ENCODE measurements around the gene TNFRSF13B. TPM values are rescaled to one million over a fixed set of nuclear protein-coding genes. Genes with fewer than 3 reads are reported as not detected.
A peak's percentile ranks its signal among the peaks of the same experiment; 100 is the strongest.
"Not testable (repeated sequence)": the region's sequence is repeated elsewhere in the genome, so short reads cannot be mapped to it uniquely, and the experiment has no call there.

The TNFRSF13B gene
- total and polyA plus RNA-seq, 2 experiments from 2014 or later: not detected

GRCh38 chr17:17001874-17002520 is 30.1 kb upstream of the TNFRSF13B start:
- Histone ChIP-seq H3K4me3 (no peak overlapping the region), H3K9me3 (ENCODE audit: low read depth) (no peaks in the 10 kb centered on the region), H3K4me1 (ENCODE audit: low read depth) (no peaks in the 10 kb centered on the region), H3K27me3 (no peaks in the 10 kb centered on the region), H3K36me3 (no peaks in the 10 kb centered on the region), H3K27ac (no peak overlapping the region)
- peak; percentile 93 for TF ChIP-seq CTCF (IDR thresholded peaks at IDR 0.05; ENCODE audit: low read depth, low read length)
- DNase-seq (ENCODE audit: low read depth in 1 of 2, low spot score in 1 of 2): peak; percentile 75 to 85

GRCh38 chr17:17001076-17001777 is 29.3 kb upstream of the TNFRSF13B start:
- H3K36me3 ChIP-seq: no peaks in the 10 kb centered on the region
- no peak overlapping the region for H3K4me3 ChIP-seq
- no peak overlapping the region for H3K27ac ChIP-seq
- no peak for TF ChIP-seq CTCF (IDR thresholded peaks at IDR 0.05; ENCODE audit: low read depth, low read length)
- no peaks in the 10 kb centered on the region for H3K4me1 ChIP-seq (ENCODE audit: low read depth)
- no peaks in the 10 kb centered on the region for H3K27me3 ChIP-seq
- no peaks in the 10 kb centered on the region for H3K9me3 ChIP-seq (ENCODE audit: low read depth)
- DNase-seq (ENCODE audit: low read depth in 1 of 2, low spot score in 1 of 2): no peak

GRCh38 chr17:16999931-17000625 is 28.2 kb upstream of the TNFRSF13B start:
- no peak for TF ChIP-seq CTCF (IDR thresholded peaks at IDR 0.05; ENCODE audit: low read depth, low read length)
- no peaks in the 10 kb centered on the region for H3K27me3 ChIP-seq

GRCh38 chr17:16997514-16998429 is 25.9 kb upstream of the TNFRSF13B start:
- DNase-seq (ENCODE audit: low read depth in 1 of 2, low spot score in 1 of 2): peak in 1 of 2 donors; percentile 36
- no peak for TF ChIP-seq CTCF (IDR thresholded peaks at IDR 0.05; ENCODE audit: low read depth, low read length)
- no peaks in the 10 kb centered on the region for H3K9me3 ChIP-seq (ENCODE audit: low read depth)

More at GRCh38 chr17:16999931-17000625, 28.2 kb upstream of the TNFRSF13B start:
- Histone ChIP-seq H3K9me3 (ENCODE audit: low read depth) (no peaks in the 10 kb centered on the region), H3K27ac (no peak overlapping the region), H3K36me3 (no peaks in the 10 kb centered on the region), H3K4me1 (ENCODE audit: low read depth) (no peaks in the 10 kb centered on the region), H3K4me3 (no peak overlapping the region)
- DNase-seq (ENCODE audit: low read depth in 1 of 2, low spot score in 1 of 2): no peak

GRCh38 chr17:16996726-16997125 is 24.8 kb upstream of the TNFRSF13B start:
- H3K9me3 ChIP-seq (ENCODE audit: low read depth); H3K27ac ChIP-seq; H3K4me1 ChIP-seq (ENCODE audit: low read depth); DNase-seq (ENCODE audit: low read depth in 1 of 2, low spot score in 1 of 2); H3K4me3 ChIP-seq; H3K36me3 ChIP-seq; H3K27me3 ChIP-seq: not testable (repeated sequence)

More at GRCh38 chr17:16997514-16998429, 25.9 kb upstream of the TNFRSF13B start:
- Histone ChIP-seq H3K36me3 (no peaks in the 10 kb centered on the region), H3K27ac (no peak overlapping the region), H3K4me1 (ENCODE audit: low read depth) (no peaks in the 10 kb centered on the region), H3K4me3 (no peak overlapping the region), H3K27me3 (no peaks in the 10 kb centered on the region)
